CD4-positive, alpha-beta T cell treated with Interferon alpha-2 for 1 hour (primary cell): Measurements from ENCODE around the gene RAB6B.
A peak's percentile ranks its signal among the peaks of the same experiment; 100 is the strongest.

Experiments used
- DNase-seq, 2 donors: peaks; one replicate each; pipeline ENCODE4 v3.0.0-alpha.2; 2020 to 2022

RAB6B gene

DNA sequence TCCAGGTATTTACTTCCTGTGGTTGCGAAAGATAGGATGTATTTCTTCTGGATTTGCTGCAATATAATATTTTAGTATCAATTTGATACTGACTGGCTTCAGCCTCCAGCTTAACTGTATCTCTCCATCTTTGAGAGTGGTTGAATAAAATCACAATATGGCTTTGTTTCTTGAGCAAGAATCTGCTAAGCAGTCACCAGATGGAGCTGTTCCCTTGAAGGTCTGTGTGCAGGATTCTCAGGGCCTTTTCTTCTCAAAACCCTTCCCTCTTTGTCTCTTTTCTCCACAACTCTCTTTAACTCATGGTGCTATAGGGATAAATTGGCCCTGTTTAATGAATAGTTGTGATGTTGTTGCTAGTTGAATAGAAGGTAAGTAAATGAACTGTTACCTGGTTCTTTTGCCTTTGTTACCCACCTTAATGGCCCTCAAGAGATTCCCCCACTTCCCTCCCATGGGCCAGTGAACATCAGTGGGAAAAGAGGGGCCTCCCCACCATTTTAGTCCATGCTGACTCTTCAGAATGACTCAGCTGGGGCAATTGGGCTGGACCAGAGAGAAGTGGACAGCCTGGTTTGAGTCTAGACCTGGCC lies 34.8 kb upstream of the RAB6B start:
- peak in 1 of 2 donors; percentile 5 for DNase-seq

- DNase-seq: no peak
Measured at GRCh38 chr3:133928903-133929607, 33.4 kb upstream of the RAB6B start.

GRCh38 chr3:133928136-133928893 lies 32.6 kb upstream of the RAB6B start:
- no peak for DNase-seq

- peak; percentile 67 to 77 for DNase-seq
Measured at GRCh38 chr3:133927540-133928066, 31.9 kb upstream of the RAB6B start.

GRCh38 chr3:133926736-133927539 lies 31.3 kb upstream of the RAB6B start:
- DNase-seq: no peak

DNA sequence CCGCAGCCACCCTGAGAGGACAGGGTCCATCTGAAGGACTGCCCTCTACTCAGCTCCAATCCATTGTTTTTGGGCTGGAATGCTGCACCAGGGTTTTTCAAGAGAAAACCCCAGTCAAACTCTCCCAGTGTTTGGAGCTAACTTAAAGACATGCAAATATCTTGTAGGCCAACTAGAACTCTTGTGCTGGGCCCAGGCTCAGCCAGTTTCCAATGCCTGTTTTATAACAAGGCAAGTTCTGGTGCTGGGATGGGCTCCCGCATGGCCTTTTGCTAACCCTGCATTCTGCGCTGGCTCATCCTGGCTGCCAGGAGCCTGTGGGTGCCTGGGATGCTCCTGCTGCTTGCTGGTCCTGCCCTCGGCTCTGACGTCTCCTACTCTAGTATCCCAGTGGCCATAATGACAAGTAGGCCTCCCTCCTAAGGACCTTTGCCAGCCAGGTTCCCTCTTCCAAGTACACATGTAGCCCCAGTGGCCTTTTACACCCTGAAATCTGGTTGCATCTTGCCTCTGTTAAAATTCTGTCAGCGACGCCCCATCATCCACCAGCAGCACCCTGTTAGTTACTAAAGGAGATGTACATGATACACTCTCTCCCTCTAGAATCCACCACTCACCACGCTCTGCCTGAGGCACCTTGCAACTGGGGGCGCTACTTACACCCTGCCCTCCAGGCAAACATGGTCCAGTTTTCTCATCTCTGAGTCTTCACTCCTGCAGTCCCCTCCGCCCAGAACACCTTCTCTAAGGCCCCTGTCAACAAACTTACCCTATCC lies 30.5 kb upstream of the RAB6B start:
- DNase-seq: no peak

GRCh38 chr3:133924041-133924440 lies 28.4 kb upstream of the RAB6B start:
- DNase-seq: no peak

GRCh38 chr3:133921592-133921991 lies 25.9 kb upstream of the RAB6B start:
- DNase-seq: no peak

DNA sequence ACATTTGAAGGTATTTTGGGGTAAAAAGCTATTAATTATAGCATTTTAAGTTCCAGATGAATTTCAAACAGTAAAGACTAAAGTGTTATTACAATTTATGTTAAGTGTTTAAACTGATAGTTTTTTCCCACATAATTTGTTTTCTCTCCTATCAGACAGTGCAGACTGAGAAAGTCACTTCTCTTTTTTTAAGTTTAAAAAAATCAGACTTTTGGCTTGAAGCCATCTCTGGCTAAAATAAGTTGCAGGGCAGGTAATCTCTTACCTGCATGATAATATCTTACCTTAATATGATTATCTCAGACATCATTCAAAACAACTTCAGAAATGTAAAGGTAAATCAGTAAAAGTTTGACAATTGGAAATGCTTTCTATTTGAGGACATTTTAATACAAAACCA lies 21.5 kb upstream of the RAB6B start:
- DNase-seq: no peak

DNA sequence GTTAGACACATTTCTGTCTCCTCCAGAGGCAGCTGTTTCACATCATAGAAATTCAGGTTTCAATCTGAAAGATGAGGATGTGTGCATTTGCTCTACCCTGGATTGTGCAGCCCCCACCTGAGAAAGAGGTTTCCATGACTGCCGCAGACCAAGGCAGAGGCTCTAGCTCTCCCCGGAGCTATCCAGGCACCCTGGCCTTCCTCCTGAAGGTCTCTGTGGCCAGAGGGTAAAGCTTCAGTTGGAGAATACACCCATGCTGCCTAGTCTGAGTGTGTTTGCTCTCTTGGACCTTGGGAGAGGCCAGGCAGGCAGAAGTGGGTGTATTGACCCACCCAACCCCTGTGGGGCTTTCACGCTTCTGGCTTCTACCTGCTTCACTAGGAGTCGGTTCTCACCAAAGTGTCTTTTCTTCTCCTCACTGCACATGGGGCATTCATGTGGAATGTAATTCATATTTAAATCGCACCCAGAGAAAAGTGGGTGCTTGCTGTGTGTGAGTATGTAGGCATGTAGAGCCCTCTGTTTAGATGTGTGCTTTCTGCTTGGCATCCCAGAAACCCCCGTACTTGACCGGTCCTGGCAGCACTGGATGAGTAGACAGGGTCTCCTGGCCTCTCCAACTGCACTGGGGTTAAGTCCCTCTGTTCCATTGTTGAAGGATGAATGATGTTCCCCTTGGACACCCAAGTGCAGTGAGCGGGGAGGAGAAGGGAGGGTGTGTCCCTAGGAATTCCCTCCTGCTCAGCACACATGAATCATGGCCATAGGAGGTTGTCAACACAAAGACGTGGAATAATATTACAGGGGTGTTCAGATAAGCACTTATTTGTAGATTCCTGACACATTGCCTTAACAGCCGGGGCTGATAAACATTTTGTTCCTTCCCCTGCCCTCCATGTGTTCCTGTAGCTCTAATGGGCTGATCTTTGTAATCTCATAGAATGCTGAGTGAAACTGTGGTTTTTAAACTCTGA lies 20.3 kb upstream of the RAB6B start:
- no peak for DNase-seq

DNA sequence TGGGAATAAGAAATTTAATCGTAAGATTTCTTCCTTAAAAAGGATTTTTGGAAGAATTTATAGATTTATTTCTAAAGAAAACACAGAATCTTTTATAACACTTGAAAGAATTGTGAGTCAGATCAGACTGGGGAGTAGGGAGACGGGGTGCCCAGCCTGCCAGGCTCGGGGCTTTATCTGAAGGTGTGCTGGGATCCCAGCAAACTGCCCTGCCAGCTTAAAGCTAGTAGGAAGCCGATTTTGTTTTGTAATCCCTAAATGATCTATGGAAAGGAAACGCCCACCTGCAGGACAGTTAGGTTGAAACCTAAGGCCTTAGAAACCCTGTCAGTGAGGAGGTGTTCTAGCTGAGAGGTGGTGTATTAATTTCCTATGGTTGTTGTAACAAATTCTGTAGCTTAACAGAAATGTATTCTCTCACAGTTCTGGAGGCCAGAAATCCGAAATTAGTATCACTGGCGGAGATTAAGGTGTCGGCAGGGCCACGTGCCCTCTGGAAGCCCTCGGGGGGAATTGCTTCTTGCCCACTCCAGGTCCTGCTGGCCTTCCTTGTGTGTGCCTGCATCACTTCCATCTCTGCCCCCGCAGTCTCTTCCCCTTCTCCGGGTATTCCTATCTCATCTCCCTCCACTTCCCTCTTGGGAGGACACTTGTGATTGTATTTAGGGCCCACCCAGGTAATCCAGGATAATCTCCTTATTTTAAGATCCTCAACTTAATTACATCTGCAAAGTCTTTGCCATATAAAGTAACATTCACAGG lies 19.3 kb upstream of the RAB6B start:
- no peak for DNase-seq

GRCh38 chr3:133910422-133910821 lies 14.7 kb upstream of the RAB6B start:
- no peak for DNase-seq

DNA sequence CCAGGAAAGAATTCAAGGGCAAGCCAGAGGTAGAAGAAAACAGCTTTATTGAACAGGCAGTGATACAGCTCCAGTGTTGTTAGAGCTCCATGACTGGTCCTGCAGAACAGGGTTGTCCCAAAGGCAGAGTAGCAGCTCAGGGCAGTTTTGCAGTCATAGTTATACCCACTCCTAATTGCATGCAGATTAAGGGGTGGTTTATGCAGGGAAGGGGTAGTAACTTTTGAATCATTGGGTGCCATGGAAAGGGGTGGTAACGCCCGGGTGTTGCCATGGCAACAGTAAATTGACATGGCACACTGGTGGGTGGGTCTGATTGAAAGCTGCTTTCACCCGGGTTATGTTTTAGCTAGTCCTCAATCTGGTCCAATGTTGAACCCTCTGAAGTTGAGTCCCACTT lies 9.7 kb upstream of the RAB6B start:
- DNase-seq: no peak

GRCh38 chr3:133901847-133902246 lies 6.2 kb upstream of the RAB6B start:
- DNase-seq: no peak

- no peak for DNase-seq
Measured at GRCh38 chr3:133901083-133901482, 5.4 kb upstream of the RAB6B start.

DNA sequence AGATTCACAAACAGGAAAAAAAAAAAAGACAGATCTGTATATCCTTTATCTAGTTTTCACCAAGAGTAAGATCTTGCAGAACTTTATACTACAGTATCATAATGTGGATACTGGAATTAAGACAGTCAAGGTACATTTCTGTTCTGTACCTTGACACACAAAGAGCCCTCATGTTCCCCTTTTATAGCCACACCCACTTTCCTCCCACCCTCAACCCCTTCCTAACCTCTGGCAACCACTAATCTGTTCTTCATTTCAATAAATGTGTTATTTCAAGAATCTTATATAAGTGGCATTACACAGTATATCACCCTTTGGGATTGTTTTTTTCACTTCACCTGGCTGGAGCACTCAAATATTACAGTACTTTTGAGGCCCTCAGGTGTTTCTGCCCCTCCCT lies 3.6 kb upstream of the RAB6B start:
- no peak for DNase-seq

GRCh38 chr3:133897547-133897946 lies 1.9 kb upstream of the RAB6B start:
- DNase-seq: no peak

- DNase-seq: no peak
Measured at GRCh38 chr3:133896002-133896761, 500 bp upstream of the RAB6B start.
